GM18507 (cell line): ENCODE results near the gene JCAD.
"Not testable (repeated sequence)": the region's sequence is repeated elsewhere in the genome, so short reads cannot be mapped to it uniquely, and the experiment has no call there.

Source experiments
- DNase-seq: peaks from one replicate; pipeline ENCODE4 v3.0.0; 2011; ENCODE audit warnings: low read depth; ENCODE audit not compliant: insufficient read length; ENCODE audit errors: extremely low spot score
- FAIRE-seq: peaks from 2 replicates; lab custom pipeline; 2011; peaks lifted over from hg19 to GRCh38; lab: Jason Lieb, UNC

Gene JCAD

DNA sequence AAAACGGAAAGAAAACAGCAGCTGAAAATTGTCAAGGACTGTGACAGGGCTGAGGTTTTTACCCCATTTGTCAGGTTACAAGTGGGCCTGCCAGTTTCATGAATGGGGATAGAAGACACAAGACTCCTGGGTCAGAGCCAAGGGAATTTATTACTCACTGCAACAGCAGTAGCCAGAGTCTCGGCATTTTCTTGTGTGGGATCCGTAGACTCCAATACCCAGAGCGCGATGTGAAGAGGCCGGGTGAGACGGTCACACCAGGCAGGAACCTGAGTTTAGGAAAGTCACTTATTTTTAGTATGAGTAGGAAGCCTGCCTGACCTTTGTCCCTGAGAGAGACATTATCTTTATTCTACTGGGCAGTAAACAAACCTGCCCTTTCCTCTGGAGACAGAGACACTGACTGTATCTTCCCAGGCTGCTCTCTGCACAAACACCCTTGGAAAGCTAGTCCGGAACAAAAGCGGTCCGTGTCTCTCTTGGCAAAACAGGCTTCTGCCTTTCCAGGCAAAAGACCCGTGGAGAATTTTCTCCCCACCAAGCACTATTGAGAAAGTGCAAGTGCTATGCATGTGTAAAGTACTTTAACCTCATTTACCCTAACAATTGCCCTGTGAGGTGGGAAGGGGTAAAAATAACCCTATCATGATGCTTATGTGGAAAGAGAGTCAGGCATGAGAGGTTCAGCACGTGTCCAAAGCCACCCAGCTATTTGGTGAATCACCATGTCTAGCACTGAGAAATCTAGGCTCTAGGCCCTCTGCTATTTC is 58.4 kb downstream of the JCAD start:
- DNase-seq: no peak
- FAIRE-seq: no peak

DNA sequence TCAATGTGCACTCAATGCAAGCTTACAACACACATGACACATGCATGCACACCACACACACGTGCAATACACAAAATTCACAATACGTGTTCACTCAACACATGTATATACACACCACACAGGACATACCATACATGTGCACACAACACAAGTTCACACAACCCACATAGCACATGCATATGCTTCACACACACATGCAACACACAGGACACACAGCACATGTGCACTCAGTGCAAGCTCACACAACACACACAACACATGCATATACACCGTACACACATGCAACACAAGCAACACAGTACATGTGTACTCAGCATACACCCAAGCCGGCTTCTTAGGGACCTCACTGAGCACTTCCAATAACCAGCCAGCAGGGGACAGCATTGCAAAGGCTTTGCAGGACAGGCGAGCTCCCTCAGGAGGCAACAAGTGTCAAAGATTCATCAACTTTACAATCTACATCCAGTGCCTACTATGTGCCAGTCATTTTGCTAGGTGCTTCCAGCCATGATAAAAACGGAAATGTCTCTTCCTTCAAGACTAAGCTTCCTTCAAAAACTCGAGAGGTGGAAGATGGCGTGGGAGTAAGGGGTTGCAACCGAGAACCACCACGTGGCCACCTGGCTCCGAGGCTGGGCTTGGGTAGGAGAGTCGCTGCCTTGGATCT is 61.1 kb downstream of the JCAD start:
- peak; percentile 66 for DNase-seq
- FAIRE-seq: peak; percentile 85

DNA sequence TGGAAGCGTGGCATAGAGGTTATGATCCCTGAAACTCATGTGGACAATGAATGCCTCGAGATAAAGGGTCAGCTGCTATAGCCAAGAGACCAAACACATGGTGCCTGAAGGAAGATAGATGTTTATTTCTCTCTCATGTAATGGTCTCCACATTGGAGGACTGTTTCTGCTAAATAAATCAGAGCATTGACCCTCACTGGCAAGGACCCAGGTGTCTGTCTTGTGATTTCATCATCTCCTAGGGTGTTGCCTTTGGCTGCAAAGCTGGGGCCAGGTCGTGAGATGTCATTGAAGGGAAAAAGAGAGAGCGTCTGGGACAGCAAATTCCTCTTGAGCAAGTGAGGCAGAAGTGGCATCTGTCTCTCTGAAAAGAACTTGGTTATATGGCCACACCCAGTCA is 64.6 kb downstream of the JCAD start:
- no peak for FAIRE-seq
- DNase-seq: no peak

DNA sequence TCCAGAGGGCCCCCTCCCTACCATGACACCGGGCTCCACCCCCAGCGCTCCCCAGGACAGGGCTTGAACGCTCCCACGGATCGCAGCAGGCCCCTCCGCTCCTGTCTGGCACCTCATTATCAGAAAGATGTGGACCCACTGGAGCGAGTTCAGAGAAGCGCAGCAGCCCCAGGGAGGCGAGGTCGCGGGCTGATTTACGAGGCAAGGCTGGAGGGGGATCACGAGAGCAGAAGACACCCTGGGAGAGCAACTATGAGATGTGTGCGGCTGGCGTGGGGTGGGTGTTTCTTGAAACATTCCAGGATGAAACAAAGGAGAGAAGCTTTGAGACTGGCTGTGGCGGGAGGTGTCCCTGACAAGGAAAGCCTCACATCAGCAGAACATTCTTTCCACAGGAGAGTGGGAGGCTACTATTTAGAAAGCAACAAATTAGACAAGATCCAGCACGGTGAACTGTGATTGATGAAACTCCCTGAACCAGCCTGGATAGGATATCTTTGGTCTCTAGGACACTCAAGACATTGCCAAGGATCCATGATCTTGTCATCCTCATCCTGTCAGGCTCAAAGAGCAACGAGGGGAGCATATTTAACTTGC is 66.0 kb downstream of the JCAD start:
- FAIRE-seq: no peak
- no peak for DNase-seq

DNA sequence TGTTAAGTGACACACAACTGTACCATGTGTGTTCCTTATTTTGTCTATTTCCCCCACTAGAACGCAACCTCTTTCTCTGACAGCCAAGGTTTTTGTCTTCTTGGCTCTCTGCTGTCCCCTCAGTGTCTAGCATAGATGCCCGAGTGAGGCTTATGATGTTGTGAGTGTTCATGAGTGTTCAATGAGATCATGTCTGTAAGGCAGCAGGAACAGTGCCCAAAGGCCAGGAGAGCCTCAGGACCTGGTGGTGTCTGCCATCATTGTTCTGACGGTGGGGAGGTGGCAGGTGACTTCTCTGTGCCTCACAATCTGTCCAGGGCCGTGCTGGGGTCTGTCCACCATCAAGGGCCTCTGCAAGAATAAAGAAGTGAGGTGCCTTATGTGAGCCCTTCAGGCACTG is 66.5 kb downstream of the JCAD start:
- DNase-seq (no peak), FAIRE-seq (no peak)

DNA sequence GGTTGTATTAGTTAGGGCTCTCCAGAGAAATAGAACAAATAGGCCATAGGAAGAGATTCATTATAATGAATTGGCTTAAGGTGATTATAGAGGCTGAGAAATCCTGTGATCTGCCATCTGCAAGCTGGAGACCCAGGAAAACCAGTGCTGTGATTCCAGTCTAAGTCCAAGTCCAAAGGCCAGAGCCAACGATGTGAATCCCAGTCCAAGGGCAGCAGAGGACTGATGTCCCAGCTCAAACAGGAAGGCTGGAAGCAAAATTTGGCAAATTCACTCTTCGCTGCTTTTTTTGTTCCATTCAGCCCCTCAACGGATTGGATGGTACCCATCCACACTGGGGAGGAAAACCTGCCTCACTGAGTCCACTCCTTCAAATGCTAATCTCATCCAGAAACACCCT is 68.0 kb downstream of the JCAD start:
- no peak for DNase-seq
- no peak for FAIRE-seq

DNA sequence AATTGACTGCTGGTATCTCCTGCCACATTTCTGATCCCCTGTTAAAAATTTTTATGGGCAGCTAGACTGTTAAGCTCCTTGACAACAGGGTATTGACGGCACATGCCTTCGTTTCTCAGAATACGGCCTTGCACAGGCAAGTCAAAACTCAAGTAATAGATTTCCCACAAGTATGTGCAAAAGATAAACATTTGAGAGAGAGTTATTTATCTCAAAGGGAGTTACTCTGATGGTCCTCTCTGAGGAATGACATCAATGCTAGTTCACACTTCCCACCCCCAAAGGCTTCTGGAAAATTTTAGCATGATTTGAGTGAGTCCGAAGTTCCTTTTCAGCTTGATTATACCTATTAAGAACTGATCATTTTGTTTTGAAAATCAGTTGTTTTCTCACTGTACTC is 71.9 kb downstream of the JCAD start:
- DNase-seq: no peak
- FAIRE-seq: no peak

DNA sequence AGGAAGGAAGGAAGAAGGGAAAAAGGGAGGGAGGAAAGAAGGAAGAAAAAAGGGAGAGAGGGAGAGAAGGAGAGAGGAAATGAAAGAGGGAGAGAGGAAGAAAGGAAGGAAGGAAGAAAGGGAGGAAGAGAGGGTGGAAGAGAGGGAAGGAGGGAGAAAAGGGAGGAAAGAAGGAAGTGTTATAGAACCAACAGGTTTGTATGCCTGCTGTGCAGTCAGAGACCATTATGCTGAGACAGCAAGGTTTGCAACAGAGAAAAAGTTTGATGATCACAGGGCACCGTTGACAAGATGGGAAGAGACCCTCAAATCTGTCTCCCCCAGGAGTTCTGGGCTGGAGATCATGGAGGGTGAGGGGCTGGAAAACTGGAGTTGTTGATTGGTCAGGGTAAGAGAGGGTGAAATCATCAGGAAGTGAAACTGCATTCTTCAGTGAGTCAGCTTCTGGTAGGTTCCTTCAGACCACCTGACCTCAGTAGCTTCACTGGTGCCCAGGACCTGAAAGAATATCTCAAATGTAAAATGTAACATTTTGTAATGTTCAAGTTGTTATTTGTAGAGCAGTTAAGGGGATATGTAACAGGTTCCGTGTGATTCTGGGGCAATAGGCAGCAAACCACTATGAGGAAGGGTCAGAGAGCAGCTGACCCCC is 76.3 kb downstream of the JCAD start:
- no peak for FAIRE-seq
- DNase-seq: no peak

DNA sequence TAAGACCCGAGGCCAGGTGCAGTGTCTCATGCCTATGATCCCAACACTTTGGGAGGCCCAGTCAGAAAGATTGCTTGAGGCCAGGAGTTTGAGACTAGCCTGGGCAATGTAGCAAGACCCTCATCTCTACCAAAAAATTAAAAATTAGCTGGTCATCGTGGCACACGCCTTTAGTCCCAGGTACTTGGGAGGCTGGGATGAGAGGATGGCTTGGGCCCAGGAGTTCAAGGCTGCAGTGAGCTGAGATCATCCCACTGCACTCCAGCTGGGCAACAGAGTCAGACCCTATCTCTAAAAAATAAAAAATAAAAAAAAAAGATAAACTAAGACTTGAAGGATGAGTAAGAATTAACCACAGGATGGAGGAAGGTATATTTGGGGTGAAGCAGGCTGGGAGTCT is 77.9 kb downstream of the JCAD start:
- FAIRE-seq (no peak), DNase-seq (no peak)

DNA sequence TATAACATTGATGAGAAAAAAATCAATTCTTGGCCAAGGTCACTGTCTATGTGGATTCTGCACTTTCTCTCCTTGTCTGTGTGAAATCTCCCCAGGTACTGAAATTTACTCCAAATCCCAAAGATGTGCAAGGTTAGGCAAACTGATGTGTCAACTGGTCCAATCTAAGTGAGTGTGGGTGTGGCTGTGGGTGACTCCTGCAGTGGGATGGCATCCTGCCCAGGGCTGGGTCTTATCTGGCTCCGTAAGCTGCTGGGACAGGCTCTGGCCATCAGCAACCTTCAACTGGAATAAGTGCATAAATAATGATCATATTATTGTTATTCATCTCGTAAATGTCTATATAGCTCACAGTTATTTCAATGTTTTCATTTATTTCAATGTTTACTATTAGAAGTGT is 79.3 kb downstream of the JCAD start:
- FAIRE-seq (no peak), DNase-seq (no peak)

DNA sequence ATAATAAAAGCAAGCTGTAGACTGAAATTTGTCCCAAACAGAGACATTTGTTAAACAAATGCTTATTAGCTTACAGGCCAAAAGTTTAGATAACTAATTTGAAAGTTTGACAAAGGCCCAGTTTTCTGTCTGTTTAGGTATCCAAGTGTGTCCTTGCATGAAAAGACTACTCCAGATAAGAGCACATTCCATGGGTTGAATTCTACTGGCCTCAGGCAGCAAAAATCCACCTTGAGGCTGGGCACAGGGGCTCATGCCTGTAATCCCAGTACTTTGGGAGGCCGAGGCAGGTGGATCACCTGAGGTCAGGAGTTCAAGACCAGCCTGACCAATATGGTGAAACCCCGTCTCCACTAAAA is 80.0 kb downstream of the JCAD start:
- FAIRE-seq, DNase-seq: not testable (repeated sequence)

DNA sequence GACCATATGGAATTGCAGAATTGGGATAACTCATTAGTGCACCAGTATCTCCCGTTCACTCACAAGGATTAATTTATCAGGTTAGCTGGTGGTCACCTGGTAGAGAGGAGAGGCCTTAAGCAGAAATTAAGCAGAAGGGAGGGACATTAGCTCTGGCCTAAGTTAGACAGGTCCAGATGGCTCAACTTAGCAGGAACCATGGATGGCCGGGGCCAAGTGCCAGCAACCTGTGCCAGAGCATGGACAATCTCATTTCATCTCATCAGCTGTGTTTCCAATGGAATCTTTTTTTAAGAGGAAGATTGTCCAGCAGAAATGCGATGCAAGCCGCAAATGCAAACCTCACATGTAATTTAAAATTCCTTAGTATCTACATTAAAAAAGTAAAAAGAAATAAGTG is 82.2 kb downstream of the JCAD start:
- FAIRE-seq (no peak), DNase-seq (no peak)

DNA sequence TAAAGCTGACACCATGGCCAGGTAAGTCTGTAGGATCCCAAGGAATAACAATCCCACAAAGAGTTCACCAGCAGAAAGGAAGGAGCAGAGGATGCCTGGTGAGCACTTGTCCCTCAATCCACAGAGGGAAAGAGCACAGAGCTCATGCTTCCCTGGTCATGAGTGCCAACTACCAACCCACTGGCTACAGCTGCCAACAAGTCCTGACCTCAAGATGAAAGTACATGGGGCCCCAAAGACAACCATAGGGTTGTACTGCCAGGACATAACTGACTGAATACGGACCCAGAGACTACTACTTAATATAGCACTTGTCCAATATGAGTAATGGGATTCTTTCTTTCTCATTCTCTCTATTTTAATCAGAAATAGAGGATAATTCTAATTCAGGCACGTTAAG is 83.3 kb downstream of the JCAD start:
- no peak for DNase-seq
- no peak for FAIRE-seq

DNA sequence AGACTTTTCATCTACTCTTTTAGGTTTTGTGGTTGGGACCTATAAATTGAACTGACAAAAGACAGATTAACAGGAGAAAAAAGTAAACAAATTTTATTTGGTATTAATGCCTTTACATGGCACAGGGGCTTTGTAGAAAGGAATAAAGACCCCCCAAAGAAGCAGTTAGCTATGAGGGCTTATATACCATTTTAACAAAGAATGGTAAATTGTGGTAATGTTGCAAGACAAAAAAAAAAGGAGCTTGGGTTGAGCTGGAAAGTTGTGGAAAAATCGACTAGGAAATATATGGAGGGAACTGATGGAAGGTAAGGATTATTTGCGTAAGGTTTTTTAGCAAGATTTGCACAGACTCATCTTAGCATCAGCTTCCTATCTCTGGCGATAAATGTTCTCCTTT is 84.6 kb downstream of the JCAD start:
- FAIRE-seq (no peak), DNase-seq (no peak)

DNA sequence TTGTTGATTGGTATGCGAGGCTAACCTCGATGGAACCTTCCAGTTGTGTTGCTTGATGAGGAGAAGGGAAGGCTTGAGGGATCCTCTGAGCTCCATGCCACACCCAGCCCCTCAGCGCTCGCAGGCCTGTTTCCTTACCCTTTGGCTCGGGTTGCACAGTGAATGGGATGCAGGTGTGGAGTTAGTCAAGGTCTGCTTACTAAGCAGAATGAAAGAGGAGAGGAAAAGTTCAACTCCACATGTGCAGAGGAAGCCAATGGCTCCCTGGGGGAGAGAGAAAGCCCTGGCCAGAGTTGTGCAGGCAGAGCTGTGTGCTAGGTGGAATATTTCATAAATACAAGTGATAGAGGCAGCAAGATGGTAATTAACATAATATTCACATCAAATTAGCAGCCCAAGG is 85.5 kb downstream of the JCAD start:
- FAIRE-seq: no peak
- no peak for DNase-seq

DNA sequence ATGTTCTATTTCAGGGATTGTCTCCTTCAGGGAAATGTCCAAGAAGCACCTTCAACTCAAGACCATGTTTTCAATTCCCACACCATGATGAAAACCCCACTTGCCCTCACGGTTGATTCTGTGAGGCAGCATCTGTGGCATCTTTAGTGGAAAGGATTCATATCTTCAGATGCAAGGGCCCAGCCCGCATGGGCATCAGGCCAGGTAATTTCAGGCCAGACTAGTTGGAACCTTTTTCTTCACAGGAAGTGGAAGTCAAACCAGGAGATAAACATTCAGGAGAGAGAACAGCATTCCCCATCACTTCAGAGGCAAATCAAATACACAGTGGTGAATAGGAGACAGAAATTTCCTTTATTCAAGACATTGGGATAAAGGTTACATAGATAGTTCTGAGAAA is 88.8 kb downstream of the JCAD start:
- FAIRE-seq: no peak
- DNase-seq: no peak

DNA sequence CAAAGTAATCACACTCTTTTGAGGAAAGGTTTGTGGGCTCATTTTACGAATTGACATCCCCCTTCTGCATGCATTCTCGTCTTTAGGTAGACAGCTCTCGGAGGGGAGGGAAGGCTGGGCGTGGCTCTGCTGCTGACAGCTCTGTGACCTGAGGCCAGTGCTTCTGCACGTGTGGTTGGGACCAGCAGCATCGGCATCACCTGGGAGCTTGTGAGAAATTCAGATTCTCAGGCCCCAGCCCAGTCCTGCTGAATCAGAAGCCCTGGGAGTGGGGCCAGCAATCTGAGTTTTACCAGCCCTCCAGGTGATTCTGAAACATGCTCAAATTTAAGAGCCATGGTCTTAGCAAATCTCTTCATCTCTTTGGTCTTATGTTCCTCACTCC is 89.4 kb downstream of the JCAD start:
- no peak for FAIRE-seq
- DNase-seq: no peak

DNA sequence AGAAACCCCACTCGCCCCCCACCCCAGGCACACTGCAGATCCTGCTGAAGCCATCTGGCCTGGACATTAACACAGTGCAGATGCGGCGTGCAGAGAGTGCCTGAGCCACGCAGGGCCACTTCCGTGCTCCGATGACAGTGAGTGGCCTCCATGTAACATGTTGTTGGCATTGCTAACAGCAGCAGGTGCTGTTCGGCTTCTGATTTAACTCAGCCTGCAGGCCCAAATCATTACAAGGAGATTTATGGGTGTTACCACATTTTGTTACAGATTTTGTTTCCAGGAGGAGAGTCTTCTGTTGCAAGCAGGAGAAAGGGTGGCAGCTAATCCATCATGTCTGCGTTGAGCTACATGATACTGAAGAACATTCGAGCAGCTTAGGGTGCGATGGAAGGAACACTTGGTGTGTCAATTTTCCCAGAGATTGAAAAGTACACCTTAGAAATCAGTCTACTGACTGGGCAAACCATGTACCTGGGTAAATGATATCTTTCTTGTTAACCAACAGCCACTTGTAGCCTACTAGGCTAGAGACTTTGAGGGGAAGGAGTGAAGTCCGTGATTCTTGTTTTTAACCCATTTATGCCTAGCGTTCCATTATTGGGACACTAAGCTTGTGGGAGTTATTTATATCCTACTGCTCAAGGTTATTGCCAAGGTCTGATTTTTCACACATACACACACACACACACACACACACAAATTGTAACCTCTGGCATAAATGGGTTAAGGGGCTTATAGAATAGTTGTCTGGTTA is 90.0 kb downstream of the JCAD start:
- DNase-seq (no peak), FAIRE-seq (no peak)

DNA sequence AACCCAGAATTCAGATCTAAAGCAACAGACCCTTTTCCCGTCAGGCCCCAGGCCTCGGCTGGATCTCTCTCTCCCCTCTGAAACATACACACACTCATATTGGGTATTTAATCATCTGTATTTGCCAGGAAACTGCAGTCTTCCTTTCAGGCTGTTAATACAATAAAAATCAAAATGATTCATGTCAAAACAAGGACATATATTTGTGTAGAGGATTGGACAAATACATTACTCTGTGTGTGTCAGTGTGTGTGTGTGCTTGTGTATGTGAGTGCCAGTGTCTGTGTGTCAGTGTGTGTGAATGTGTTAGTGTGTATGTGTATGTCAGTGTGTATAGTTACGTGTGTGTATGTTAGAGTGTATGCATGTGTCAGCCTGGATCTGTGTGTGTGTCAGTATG is 90.8 kb downstream of the JCAD start:
- FAIRE-seq: no peak
- no peak for DNase-seq

DNA sequence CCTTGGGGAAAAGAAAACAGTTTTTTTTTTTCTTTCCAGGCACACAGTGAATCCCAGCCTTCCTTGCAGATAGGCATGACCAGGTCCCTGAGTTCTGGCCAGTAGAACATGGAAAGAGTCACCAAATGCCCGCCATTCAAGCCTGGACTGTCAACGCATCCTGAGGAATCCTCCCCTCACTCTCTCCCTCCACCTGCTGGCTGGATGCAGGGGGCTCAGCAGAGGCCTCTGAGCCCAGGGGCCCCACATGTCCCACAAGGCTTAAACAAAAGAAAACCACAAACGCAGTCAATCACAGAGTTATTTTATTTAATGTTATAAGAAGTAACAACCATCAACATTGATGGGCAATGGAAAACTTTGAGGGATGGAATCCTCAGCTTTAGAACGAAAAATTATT is 93.1 kb downstream of the JCAD start:
- DNase-seq (no peak), FAIRE-seq (no peak)
